Sigmoid colon (tissue), 4 donors: ENCODE measurements around the gene SPAG5.

ENCODE experiments used
- EP300 ChIP-seq, 4 donors: sonication (generic); formaldehyde crosslinking; IDR thresholded peaks; one replicate each; pipeline ENCODE4 v1.6.1; 2017; ENCODE audit warnings: antibody characterized with exemption in 4 of 4
- POLR2A ChIP-seq, 2 donors: fragments of 450-650 bp; IDR thresholded peaks; one replicate each; pipeline ENCODE4 v1.6.1; 2016; ENCODE audit warnings: antibody characterized with exemption in 2 of 2, mild to moderate bottlenecking in 2 of 2, moderate library complexity in 2 of 2
- POLR2AphosphoS5 ChIP-seq, 4 donors: sonication (generic); formaldehyde crosslinking; IDR thresholded peaks; one replicate each; pipeline ENCODE4 v1.6.1; 2017; ENCODE audit warnings: antibody characterized with exemption in 4 of 4
- TF ChIP-seq, protein P1 (sequence below), 4 experiments: fragments of 450-650 bp in 3 of 4; fragments of 200-600 bp in 1 of 4; IDR thresholded peaks; one replicate each; pipeline ENCODE4 v1.5.1; 2016 to 2019; ENCODE audit warnings: antibody characterized with exemption in 4 of 4, mild to moderate bottlenecking in 3 of 4, moderate library complexity in 2 of 4

DNA sequence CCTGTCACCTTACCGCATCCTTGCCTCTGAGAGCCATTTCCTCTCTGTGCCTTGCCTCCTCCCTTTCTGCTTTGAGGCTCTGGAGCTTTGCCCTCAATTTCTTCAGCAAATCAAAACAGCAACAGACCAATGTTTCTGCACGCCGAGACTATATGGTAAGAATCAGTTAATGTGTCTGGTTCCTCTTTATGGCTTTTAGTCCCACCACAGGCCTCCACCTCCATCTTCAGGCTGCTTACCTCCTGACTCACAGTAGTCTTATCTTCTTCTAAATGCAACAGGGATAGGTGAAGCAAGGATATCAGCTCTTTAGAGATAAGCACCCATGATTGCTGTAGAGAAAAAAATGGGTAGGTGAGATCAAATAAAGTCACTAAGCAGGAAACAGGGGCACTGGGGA, 13.0 kb downstream of the SPAG5 start:
- TF ChIP-seq, protein P1, sequence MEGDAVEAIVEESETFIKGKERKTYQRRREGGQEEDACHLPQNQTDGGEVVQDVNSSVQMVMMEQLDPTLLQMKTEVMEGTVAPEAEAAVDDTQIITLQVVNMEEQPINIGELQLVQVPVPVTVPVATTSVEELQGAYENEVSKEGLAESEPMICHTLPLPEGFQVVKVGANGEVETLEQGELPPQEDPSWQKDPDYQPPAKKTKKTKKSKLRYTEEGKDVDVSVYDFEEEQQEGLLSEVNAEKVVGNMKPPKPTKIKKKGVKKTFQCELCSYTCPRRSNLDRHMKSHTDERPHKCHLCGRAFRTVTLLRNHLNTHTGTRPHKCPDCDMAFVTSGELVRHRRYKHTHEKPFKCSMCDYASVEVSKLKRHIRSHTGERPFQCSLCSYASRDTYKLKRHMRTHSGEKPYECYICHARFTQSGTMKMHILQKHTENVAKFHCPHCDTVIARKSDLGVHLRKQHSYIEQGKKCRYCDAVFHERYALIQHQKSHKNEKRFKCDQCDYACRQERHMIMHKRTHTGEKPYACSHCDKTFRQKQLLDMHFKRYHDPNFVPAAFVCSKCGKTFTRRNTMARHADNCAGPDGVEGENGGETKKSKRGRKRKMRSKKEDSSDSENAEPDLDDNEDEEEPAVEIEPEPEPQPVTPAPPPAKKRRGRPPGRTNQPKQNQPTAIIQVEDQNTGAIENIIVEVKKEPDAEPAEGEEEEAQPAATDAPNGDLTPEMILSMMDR (IDR thresholded peaks at IDR 0.05) = no peak
- TF ChIP-seq POLR2A (IDR thresholded peaks at IDR 0.05) (no peak), POLR2AphosphoS5 (IDR thresholded peaks at IDR 0.05) (no peak), EP300 (IDR thresholded peaks at IDR 0.05) (no peak)
